ENCODE results near the gene CXorf65. TPM values are rescaled to one million over a fixed set of nuclear protein-coding genes. Genes with fewer than 3 reads are reported as not detected.

CXorf65 gene
- 0.25 and 0.28 TPM in 2 replicates for total RNA-seq (2014; rRNA removed; shearing (Covaris generic))

DNA sequence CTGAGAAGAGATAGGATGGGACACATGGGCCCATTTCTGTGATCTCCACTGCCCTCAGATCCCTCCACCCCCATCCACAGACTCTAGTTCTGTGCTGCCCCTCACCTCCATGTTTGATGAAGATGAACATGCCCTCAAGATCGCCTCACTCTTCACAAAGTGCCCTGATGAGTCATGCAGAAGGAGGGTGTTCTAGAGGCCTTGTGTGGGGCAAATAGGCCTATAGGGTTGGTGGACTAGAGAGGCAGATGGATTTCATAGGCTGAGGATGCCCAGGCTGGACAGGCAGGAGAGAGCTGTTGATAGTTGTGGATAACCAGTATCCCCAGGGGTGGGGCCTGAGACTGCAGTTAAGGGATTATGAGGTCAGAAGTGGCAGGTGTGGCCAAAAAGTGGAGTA, at the start of gene CXorf65:
Gene CXorf65, minus strand, starts transcription at position 314 of the 400 bp plus-strand sequence. Its CDS starts 184 bp downstream, at position 130.
- no peak within 1 kb of the TSS for H3K27ac ChIP-seq
- DNase-seq: peak; percentile 38 to 56
- H3K27me3 ChIP-seq: no peaks in the 10 kb centered on the region
- no peak within 1 kb of the TSS for H3K4me3 ChIP-seq
- H3K36me3 ChIP-seq: no peaks in the 10 kb centered on the region
- no peaks in the 10 kb centered on the region for H3K9me3 ChIP-seq (replicated peaks)
- peaks cover 52% of the 10 kb centered on the region for H3K4me1 ChIP-seq

DNA sequence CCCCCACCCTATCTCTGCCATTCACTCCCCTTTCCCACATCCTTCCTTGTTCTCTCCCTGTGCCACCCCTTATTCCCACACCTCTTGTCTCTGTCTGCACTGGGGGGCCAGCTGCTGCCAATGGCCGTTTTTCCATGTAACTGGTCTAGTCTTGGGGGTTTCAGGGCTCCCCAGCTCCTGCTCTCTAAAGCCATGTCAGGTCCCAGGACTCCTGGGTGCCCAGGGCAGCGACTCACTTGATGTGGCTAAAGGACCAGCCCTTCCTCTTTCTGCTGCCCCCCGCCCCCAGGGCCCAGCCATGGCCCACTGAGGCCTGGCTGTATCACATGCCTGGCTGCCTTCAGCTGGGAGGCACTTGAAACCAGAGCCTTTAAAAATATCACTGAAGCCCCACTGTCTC, 48.1 kb upstream of the CXorf65 start:
- Histone ChIP-seq H3K4me3 (no peak overlapping the region), H3K4me1 (no peaks in the 10 kb centered on the region), H3K27me3 (no peaks in the 10 kb centered on the region), H3K27ac (no peak overlapping the region), H3K9me3 (replicated peaks) (no peaks in the 10 kb centered on the region), H3K36me3 (no peaks in the 10 kb centered on the region)
- DNase-seq: no peak

DNA sequence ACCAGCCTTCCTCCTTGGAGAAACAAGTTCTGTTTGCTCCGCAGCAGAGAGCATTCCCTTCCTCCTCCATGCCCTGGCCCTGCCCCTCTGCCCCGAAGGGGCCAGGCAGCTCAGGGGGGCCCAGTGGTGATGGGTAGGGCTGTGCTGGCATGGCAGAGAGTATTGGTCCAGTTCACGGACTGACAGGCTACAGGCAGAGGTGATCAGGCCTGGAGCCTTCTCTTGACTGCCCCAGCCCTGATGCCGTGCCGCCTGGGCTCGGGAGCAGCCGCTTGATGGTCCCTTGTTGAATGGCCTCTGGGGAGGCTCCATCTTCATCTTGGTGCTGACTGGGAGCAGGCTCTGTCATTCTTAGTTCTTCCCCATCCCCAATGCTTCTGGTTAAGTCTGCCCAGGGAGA, 47.7 kb upstream of the CXorf65 start:
- Histone ChIP-seq H3K27ac (no peak overlapping the region), H3K36me3 (no peaks in the 10 kb centered on the region), H3K27me3 (no peaks in the 10 kb centered on the region), H3K4me1 (peaks cover 4% of the 10 kb centered on the region; the same call in 1 of the 2 replicates), H3K4me3 (no peak overlapping the region), H3K9me3 (replicated peaks) (no peaks in the 10 kb centered on the region)
- no peak for DNase-seq

- Histone ChIP-seq H3K27me3 (no peaks in the 10 kb centered on the region), H3K36me3 (no peaks in the 10 kb centered on the region), H3K4me3 (no peak overlapping the region), H3K9me3 (replicated peaks) (no peaks in the 10 kb centered on the region), H3K27ac (no peak overlapping the region), H3K4me1 (peaks cover 4% of the 10 kb centered on the region; the same call in 1 of the 2 replicates)
- no peak for DNase-seq
These were observed 44.8 kb upstream of the CXorf65 start for GRCh38 chrX:71151366-71151765.

GRCh38 chrX:71148278-71148663, 41.7 kb upstream of the CXorf65 start:
- Histone ChIP-seq H3K27me3 (no peaks in the 10 kb centered on the region), H3K27ac (no peak overlapping the region), H3K4me1 (peaks cover 10% of the 10 kb centered on the region), H3K9me3 (replicated peaks) (no peaks in the 10 kb centered on the region), H3K4me3 (no peak overlapping the region), H3K36me3 (no peaks in the 10 kb centered on the region)
- no peak for DNase-seq

DNA sequence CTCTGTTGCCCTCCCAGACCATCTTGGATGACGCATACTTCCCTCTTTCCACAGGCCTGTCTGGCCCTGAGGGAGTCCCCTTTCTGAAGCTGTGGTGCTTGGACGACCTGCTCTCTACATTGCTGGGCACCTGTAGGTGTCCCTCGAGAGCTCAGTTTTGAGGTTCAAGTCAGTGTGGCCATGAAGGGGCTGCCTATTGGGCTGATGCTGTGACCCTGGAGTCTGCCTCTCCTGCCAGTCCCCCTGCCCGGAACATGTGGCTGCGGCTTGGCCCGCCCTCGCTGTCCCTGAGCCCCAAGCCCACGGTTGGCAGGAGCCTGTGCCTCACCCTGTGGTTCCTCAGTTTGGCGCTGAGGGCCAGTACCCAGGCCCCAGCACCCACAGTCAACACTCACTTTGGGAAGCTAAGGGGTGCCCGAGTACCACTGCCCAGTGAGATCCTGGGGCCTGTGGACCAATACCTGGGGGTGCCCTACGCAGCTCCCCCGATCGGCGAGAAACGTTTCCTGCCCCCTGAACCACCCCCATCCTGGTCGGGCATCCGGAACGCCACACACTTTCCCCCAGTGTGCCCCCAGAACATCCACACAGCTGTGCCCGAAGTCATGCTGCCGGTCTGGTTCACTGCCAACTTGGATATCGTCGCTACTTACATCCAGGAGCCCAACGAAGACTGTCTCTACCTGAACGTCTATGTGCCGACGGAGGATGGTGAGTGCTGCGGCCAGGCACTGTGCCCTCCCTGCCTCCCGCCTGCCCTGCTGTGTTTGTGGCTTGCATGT, 41.1 kb upstream of the CXorf65 start:
- no peaks in the 10 kb centered on the region for H3K27me3 ChIP-seq
- H3K9me3 ChIP-seq (replicated peaks): no peaks in the 10 kb centered on the region
- peaks cover 10% of the 10 kb centered on the region for H3K4me1 ChIP-seq
- H3K27ac ChIP-seq: no peak overlapping the region
- no peak for DNase-seq
- no peak overlapping the region for H3K4me3 ChIP-seq
- no peaks in the 10 kb centered on the region for H3K36me3 ChIP-seq

DNA sequence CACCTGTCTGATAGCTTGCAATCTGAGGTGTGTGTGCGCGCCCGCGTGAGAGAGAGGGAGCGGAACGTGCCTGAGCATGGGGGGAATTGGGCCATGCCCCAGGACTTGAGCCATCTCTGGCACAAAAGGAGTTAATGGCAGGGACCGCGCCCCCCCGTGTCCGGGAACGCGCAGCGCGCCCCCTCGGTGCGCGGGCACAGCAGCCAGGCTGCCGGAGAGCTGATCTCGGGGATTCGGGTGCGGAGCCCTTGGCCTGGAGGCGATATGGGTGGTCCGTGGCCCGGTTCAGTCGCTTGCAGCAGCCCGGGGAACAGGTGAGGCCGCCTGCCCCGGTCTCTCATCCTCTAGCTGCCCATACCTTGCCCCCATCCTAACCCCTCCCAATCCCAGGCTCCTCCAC, 38.1 kb upstream of the CXorf65 start, which contains the start of gene NLGN3:
Gene NLGN3, plus strand, starts transcription at position 191 of the 400 bp plus-strand sequence. CDS start 2,909 bp downstream, outside the sequence.
- peaks cover 10% of the 10 kb centered on the region for H3K4me1 ChIP-seq
- H3K27ac ChIP-seq: no peak within 1 kb of the TSS
- no peaks in the 10 kb centered on the region for H3K9me3 ChIP-seq (replicated peaks)
- no peaks in the 10 kb centered on the region for H3K27me3 ChIP-seq
- DNase-seq: peak; percentile 54 to 55
- H3K36me3 ChIP-seq: peaks cover 2% of the 10 kb centered on the region
- H3K4me3 ChIP-seq: peak within 1 kb of the TSS; percentile 48

DNA sequence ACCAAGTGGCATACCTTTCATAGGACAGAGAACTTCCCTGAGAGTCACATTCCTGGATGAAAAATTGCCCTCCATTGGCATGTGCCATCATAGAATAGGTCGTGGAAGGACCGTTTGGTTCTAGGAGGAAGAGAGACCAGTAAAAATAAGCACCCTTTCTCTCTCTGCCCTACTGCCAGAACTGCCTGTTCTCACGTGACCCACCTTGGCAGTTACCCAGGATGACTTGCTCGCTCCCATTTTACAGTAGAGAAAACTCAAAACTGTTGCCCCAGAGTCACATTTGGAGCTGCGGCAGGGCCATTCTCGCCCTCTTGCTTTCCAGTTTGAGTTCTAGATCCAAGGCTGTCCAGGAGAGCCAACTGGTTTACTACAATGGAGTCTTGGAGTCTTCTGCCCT, 37.0 kb upstream of the CXorf65 start:
- no peak overlapping the region for H3K27ac ChIP-seq
- no peak for DNase-seq

DNA sequence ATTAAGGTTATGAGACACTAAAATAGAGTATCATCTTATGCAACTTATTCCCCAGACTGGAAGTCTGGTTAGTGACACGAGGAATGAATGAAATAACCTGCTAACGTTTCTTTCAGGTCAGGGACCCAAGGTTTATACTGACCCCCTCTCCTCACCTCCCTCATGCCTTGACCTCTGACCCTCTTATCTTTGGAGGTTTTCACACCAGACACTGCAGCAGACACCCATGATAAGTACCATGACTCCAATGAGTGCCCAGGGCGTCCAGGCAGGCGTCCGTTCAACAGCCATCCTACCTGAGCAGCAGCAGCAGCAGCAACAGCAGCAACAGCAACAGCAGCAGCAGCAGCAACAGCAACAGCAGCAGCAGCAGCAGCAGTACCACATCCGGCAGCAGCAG, 33.9 kb upstream of the CXorf65 start:
- Histone ChIP-seq H3K36me3 (peaks cover 25% of the 10 kb centered on the region), H3K27ac (no peak overlapping the region), H3K9me3 (replicated peaks) (no peaks in the 10 kb centered on the region), H3K4me1 (peaks cover 6% of the 10 kb centered on the region; the same call in 1 of the 2 replicates), H3K27me3 (no peaks in the 10 kb centered on the region), H3K4me3 (no peak overlapping the region)
- DNase-seq: no peak

More for the DNA sequence above, 37.0 kb upstream of the CXorf65 start:
- Histone ChIP-seq H3K27me3 (no peaks in the 10 kb centered on the region), H3K4me1 (peaks cover 6% of the 10 kb centered on the region; the same call in 1 of the 2 replicates), H3K4me3 (no peak overlapping the region), H3K36me3 (peaks cover 2% of the 10 kb centered on the region), H3K9me3 (replicated peaks) (no peaks in the 10 kb centered on the region)

- Histone ChIP-seq H3K36me3 (peaks cover 52% of the 10 kb centered on the region), H3K27me3 (no peaks in the 10 kb centered on the region), H3K4me3 (no peak overlapping the region), H3K4me1 (no peaks in the 10 kb centered on the region), H3K9me3 (replicated peaks) (no peaks in the 10 kb centered on the region), H3K27ac (no peak overlapping the region)
- no peak for DNase-seq
These were observed 25.0 kb upstream of the CXorf65 start for GRCh38 chrX:71131510-71131909.

DNA sequence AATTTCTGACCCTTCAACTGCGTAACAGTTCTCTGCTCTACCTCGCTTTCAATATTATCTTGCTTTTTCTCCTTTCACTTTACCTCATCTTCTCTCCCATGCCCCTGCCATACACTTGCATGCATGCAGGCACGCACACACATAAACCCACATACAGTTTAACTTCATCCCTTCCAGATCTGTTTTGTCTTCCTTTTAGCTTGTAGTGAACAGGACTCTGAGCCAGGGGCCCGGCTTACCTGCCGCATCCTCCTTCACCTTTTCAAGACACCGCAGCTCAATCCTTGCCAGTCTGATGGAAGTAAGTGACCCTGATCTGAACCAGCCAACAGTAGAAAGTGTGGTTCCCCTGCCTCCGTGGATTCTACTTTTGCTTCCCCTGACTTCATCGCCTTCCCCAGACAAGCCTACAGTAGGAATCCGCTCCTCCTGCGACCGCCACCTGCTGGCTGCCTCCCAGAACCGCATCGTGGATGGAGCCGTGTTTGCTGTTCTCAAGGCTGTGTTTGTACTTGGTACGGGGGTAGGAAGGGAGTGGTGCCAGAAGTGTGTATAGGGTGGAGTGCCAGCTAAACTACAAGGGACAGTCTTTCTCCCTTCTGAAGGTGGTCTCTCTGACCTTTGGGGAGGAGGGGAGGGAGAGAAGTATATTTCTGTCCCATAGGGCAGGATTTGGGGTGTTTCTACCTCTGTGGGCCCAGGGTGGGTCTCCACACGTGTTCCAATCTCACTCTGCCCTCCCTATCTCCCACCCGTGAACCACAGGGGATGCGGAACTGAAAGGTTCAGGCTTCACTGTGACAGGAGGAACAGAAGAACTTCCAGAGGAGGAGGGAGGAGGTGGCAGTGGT, 22.6 kb upstream of the CXorf65 start:
- Histone ChIP-seq H3K36me3 (peaks cover 50% of the 10 kb centered on the region), H3K9me3 (replicated peaks) (no peaks in the 10 kb centered on the region), H3K4me3 (no peak overlapping the region), H3K4me1 (no peaks in the 10 kb centered on the region), H3K27me3 (no peaks in the 10 kb centered on the region), H3K27ac (no peak overlapping the region)
- DNase-seq: peak; percentile 54 to 77

DNA sequence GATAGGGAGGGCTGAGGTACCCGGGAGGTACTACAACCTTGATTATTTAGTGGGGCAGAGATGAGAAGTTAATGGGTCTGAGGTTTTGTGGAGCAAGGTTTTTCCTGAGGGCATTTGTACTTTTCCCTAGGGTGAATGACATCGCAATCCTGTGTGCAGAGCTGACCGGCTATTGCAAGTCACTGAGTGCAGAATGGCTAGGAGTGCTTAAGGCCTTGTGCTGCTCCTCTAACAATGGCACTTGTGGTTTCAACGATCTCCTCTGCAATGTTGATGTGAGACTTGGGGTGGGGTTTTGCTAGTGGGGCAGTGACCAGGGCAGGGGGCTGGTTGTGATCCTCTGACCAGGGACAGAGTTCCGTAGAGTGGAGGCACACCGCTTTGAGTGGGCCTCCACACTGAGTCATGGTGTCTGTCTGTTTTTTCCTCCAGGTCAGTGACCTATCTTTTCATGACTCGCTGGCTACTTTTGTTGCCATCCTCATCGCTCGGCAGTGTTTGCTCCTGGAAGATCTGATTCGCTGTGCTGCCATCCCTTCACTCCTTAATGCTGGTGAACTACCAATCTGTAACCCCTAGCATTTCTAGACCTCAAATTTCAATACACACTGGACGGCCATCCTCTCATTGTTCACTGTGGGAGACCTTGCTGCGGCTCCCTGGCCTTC, 21.8 kb upstream of the CXorf65 start:
- Histone ChIP-seq H3K4me1 (no peaks in the 10 kb centered on the region), H3K36me3 (peaks cover 56% of the 10 kb centered on the region), H3K27me3 (no peaks in the 10 kb centered on the region), H3K9me3 (replicated peaks) (no peaks in the 10 kb centered on the region), H3K27ac (no peak overlapping the region), H3K4me3 (no peak overlapping the region)
- DNase-seq: no peak

DNA sequence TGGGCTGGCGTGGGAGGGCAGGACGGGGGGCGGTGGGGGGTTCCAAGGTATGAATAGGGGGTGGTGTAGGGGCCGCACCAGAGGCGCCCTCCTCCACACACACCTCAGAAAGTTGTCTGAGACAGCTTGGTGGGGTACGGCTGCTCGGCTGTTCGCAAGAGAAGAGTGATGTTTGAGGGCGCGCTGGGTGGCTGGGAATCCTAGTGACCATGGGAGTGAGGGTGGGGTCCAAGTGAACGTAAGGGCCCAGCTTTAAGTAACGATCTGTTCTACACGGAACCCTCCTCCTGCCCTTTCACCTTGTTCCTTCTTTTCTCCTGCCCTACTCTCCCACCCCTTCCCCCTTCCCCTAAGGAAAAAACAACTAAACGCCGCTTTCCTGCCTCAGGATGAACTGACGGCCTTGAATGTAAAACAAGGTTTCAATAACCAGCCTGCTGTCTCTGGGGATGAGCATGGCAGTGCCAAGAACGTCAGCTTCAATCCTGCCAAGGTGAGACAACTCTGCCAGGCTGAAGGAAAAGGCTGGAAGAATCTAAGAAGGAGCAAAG, 12.5 kb upstream of the CXorf65 start:
- Histone ChIP-seq H3K27ac (peak overlapping the region; percentile 75), H3K4me3 (peak overlapping the region; percentile 76), H3K9me3 (replicated peaks) (no peaks in the 10 kb centered on the region), H3K4me1 (no peaks in the 10 kb centered on the region), H3K27me3 (no peaks in the 10 kb centered on the region), H3K36me3 (peaks cover 28% of the 10 kb centered on the region)
- DNase-seq: no peak

All from SJCRH30 (cell line).